Astrocyte of the spinal cord (primary cell): ENCODE measurements around the gene PERP.
"Not testable (repeated sequence)": the region's sequence is repeated elsewhere in the genome, so short reads cannot be mapped to it uniquely, and the experiment has no call there.

ENCODE experiments used
- DNase-seq: peaks from one replicate; pipeline ENCODE4 v3.0.0; 2011; ENCODE audit warnings: low read depth, low spot score
- H3K4me3 ChIP-seq: 2 replicates; pipeline ENCODE4 v1.5.1; 2011; ENCODE audit warnings: low read depth, mild to moderate bottlenecking, low read length, moderate library complexity
- CTCF ChIP-seq: IDR thresholded peaks from 2 replicates; pipeline ENCODE4 v1.5.1; 2012; ENCODE audit warnings: low read depth, mild to moderate bottlenecking, low read length, inconsistent platforms
- in situ Hi-C: cut with HindIII; loops from 2 replicates; pipeline ENCODE4 v1.10.0; 2017; ENCODE audit warnings: low sequenced_read_pairs

The PERP gene

GRCh38 chr6:138087593-138088325 lies 19.5 kb downstream of the PERP start:
- peak; percentile 33 for DNase-seq
- TF ChIP-seq CTCF: no peak
- in situ Hi-C loops: no loop called here

GRCh38 chr6:138086573-138087196 lies 20.5 kb downstream of the PERP start:
- in situ Hi-C loops: no loop called here
- DNase-seq: peak; percentile 87
- no peak overlapping the region for H3K4me3 ChIP-seq
- TF ChIP-seq CTCF: no peak

More at GRCh38 chr6:138087593-138088325, 19.5 kb downstream of the PERP start:
- H3K4me3 ChIP-seq: no peak overlapping the region

GRCh38 chr6:138085839-138086222 lies 21.4 kb downstream of the PERP start:
- no peak for DNase-seq
- in situ Hi-C loops: no loop called here
- H3K4me3 ChIP-seq: no peak overlapping the region
- TF ChIP-seq CTCF: no peak

GRCh38 chr6:138084904-138085838 lies 22.0 kb downstream of the PERP start:
- in situ Hi-C loops: no loop called here
- no peak overlapping the region for H3K4me3 ChIP-seq

GRCh38 chr6:138082232-138082631 lies 25.0 kb downstream of the PERP start:
- DNase-seq: no peak
- H3K4me3 ChIP-seq: no peak overlapping the region
- in situ Hi-C loops: no loop called here
- TF ChIP-seq CTCF: no peak

More at GRCh38 chr6:138084904-138085838, 22.0 kb downstream of the PERP start:
- no peak for DNase-seq
- no peak for TF ChIP-seq CTCF

GRCh38 chr6:138079556-138079955 lies 27.7 kb downstream of the PERP start:
- in situ Hi-C loops, DNase-seq, H3K4me3 ChIP-seq: not testable (repeated sequence)
